ENCODE data around the gene SLC13A3.

DNA sequence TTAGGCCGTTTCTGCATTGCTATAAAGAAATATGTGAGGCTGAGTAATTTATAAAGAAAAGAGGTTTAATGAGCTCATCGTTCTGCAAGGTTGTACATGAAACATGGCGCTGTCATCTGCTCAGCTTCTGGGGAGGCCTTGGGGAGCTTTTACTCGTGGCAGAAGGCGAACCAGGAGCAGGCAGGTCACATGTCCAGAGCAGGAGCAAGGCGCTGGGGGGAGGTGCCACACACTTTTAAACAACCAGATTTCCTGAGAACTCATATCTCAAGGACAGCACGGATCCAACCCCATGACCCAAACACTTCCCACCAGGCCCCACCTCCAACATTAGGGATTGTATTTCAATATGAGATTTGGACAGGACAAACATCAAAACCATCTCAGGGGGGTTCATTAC, 6.4 kb upstream of the SLC13A3 start:
- TF ChIP-seq POLR2AphosphoS5 (IDR thresholded peaks at IDR 0.05) (no peak), CTCF (IDR thresholded peaks at IDR 0.05) (no peak), POLR2A (IDR thresholded peaks at IDR 0.05) (no peak), EP300 (IDR thresholded peaks at IDR 0.05) (no peak)

All from suprapubic skin (tissue), 4 donors.